OCI-LY3 (cell line): ENCODE measurements around the gene TBX6.

Experiments
- H2AFZ ChIP-seq: fragments of 200-600, 300-600 bp; shearing (Covaris generic); 2 replicates; pipeline ENCODE4 v1.6.0; 2014; ENCODE audit warnings: antibody characterized with exemption, low read depth, low read length
- H3K27ac ChIP-seq: fragments of 200-600, 300-600 bp; sonication (generic); 2 replicates; pipeline ENCODE4 v1.5.1; 2014; ENCODE audit warnings: mild to moderate bottlenecking, low read length, moderate library complexity, mixed read lengths
- H3K27me3 ChIP-seq: fragments of 200-600, 300-600 bp; sonication (generic); 2 replicates; pipeline ENCODE4 v1.6.1; 2014; ENCODE audit warnings: low read depth, low read length, mixed read lengths
- H3K36me3 ChIP-seq: fragments of 200-600, 300-600 bp; sonication (generic); replicated peaks from 2 replicates; pipeline ENCODE3; 2014; ENCODE audit warnings: low read depth, low read length, mixed read lengths
- H3K4me1 ChIP-seq: fragments of 300-600, 200-600 bp; sonication (generic); 2 replicates; pipeline ENCODE4 v1.6.1; 2014; ENCODE audit warnings: low read length, mixed read lengths
- H3K4me2 ChIP-seq: fragments of 200-600, 300-600 bp; sonication (generic); 2 replicates; pipeline ENCODE4 v1.6.1; 2014; ENCODE audit warnings: low read length, mixed read lengths
- H3K4me3 ChIP-seq: fragments of 300-600, 200-600 bp; sonication (generic); 2 replicates; pipeline ENCODE4 v1.5.1; 2014; ENCODE audit warnings: antibody characterized with exemption, mild to moderate bottlenecking, low read length, moderate library complexity
- H3K79me2 ChIP-seq: fragments of 300-600, 200-600 bp; shearing (Covaris generic); 2 replicates; pipeline ENCODE4 v1.6.1; 2014; ENCODE audit warnings: mild to moderate bottlenecking, low read length, mixed read lengths
- H3K9ac ChIP-seq: fragments of 300-600, 200-600 bp; shearing (Covaris generic); 2 replicates; pipeline ENCODE4 v1.6.0; 2014; ENCODE audit warnings: mild to moderate bottlenecking, low read length, moderate library complexity
- H3K9me3 ChIP-seq: fragments of 200-600, 300-600 bp; shearing (Covaris generic); 2 replicates; pipeline ENCODE4 v1.6.1; 2014; ENCODE audit warnings: low read length, mixed read lengths; ENCODE audit not compliant: insufficient read depth
- H4K20me1 ChIP-seq: fragments of 200-600, 300-600 bp; sonication (generic); 2 replicates; pipeline ENCODE4 v1.6.1; 2016; ENCODE audit warnings: low read length, mixed read lengths; ENCODE audit not compliant: insufficient read depth
- EZH2phosphoT487 ChIP-seq: fragments of 200-600 bp; shearing (Covaris generic); IDR thresholded peaks from 2 replicates; pipeline ENCODE4 v1.6.1; 2018; ENCODE audit warnings: antibody characterized with exemption, mixed run types, low read depth
- TF ChIP-seq, protein P1 (sequence below): fragments of 200-600, 300-600 bp; sonication (generic); IDR thresholded peaks from 2 replicates; pipeline ENCODE4 v1.5.1; 2014; ENCODE audit warnings: antibody characterized with exemption, low read length, low read depth

The TBX6 gene

DNA sequence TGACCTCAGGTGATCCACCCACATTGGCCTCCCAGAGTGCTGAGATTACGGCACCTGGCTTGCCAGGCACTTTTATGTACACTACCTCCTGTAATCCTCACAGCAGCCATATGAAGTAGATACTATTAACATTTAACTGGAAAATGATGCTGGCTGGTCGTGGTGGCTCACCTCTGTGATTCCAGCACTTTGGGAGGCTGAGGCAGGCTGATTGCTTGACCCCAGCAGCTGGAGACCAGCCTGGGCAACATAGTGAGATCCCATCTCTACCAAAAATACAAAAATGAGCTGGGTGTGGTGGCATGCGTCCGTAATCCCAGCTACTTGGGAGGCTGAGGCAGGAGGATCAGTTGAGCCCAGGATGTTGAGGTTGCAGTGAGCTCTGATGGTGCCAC lies 33.3 kb upstream of the TBX6 start:
- Histone ChIP-seq H3K9me3 (no peaks in the 10 kb centered on the region), H3K79me2 (no peaks in the 10 kb centered on the region), H3K4me1 (peaks cover 13% of the 10 kb centered on the region), H3K36me3 (no peaks in the 10 kb centered on the region), H3K27ac (no peak overlapping the region), H3K4me3 (no peak overlapping the region), H3K9ac (no peak overlapping the region), H3K4me2 (no peak overlapping the region), H3K27me3 (no peaks in the 10 kb centered on the region), H2AFZ (no peak overlapping the region), H4K20me1 (no peaks in the 10 kb centered on the region)
- TF ChIP-seq, protein P1, sequence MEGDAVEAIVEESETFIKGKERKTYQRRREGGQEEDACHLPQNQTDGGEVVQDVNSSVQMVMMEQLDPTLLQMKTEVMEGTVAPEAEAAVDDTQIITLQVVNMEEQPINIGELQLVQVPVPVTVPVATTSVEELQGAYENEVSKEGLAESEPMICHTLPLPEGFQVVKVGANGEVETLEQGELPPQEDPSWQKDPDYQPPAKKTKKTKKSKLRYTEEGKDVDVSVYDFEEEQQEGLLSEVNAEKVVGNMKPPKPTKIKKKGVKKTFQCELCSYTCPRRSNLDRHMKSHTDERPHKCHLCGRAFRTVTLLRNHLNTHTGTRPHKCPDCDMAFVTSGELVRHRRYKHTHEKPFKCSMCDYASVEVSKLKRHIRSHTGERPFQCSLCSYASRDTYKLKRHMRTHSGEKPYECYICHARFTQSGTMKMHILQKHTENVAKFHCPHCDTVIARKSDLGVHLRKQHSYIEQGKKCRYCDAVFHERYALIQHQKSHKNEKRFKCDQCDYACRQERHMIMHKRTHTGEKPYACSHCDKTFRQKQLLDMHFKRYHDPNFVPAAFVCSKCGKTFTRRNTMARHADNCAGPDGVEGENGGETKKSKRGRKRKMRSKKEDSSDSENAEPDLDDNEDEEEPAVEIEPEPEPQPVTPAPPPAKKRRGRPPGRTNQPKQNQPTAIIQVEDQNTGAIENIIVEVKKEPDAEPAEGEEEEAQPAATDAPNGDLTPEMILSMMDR: no peak
- no peak for TF ChIP-seq EZH2phosphoT487

DNA sequence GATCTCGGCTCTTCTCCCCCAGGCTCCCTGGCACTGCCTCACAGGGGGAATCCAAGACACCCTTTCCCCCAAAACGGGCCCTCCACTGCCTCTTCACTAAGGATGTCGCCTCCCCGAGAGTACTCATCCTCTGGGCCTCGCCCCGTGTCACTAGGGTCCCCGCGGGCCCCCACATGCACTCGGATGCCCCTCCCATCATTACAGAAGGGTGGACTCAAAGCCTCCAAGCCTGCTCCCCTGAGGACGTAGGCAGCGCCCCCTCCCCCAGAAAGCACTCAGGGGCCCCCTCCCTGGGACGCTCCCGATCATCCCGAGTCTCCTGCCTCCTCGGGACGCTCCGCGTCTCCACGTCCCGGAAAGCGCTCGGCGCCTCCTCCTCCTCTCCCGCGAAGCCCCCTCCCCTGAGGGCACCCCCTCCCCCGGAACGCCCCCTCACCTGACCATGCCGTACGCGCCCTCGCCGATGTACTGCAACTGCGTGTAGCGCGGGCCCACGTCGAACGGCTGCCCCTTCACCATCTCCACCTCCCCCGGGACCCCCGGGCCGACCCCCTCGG lies 31.0 kb upstream of the TBX6 start:
- no peaks in the 10 kb centered on the region for H3K27me3 ChIP-seq
- peak overlapping the region; percentile 86 for H3K9ac ChIP-seq
- H2AFZ ChIP-seq: peak overlapping the region; percentile 85
- H3K4me3 ChIP-seq: peak overlapping the region; percentile 95
- H4K20me1 ChIP-seq: no peaks in the 10 kb centered on the region
- peak overlapping the region; percentile 99 for H3K4me2 ChIP-seq
- no peaks in the 10 kb centered on the region for H3K36me3 ChIP-seq
- peaks cover 13% of the 10 kb centered on the region for H3K4me1 ChIP-seq
- no peaks in the 10 kb centered on the region for H3K79me2 ChIP-seq
- TF ChIP-seq EZH2phosphoT487: no peak
- H3K27ac ChIP-seq: no peak overlapping the region
- no peaks in the 10 kb centered on the region for H3K9me3 ChIP-seq

DNA sequence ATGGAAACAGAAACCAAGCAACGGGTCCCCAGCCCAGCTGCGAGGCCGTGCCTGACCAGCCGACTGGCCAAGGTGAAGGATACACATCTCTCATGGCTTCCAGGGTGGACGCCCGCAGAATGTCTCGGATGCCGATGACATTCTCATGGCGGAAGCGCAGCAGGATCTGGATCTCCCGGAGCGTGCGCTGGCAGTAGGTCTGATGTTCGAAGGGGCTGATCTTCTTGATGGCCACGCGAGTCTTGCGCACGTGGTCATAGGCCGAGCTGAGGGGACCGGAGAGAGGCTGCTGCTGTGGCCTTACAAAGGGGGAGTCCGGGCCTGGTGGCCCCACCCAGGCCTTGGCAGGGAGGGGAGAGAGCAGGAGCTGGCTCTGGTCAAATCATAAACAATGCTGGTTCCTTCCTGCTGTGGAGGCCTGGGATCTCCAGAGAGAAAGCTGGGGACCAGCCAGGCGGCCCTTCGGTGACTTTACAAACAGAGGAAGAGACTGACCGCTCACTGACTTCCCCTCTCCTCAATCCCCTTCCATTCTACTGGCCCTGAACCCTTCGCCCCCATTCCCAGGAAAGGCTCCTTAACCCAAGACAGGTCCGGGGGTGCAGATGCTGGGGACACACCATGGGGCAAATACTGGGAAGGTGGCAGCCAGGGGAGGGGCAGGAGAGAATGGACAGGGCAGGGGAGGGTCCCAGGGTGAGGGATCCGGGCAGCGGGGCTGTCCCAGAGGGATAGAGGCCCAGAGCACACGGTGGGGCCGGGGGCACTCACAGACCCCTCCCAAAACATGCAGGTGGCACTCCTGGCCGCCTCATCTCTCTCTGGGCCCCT lies 30.2 kb upstream of the TBX6 start:
- H3K27me3 ChIP-seq: no peaks in the 10 kb centered on the region
- no peak overlapping the region for H2AFZ ChIP-seq
- H4K20me1 ChIP-seq: no peaks in the 10 kb centered on the region
- peaks cover 13% of the 10 kb centered on the region for H3K4me1 ChIP-seq
- H3K9me3 ChIP-seq: no peaks in the 10 kb centered on the region
- H3K27ac ChIP-seq: no peak overlapping the region
- H3K4me2 ChIP-seq: peak overlapping the region; percentile 99
- peak overlapping the region; percentile 86 for H3K9ac ChIP-seq
- no peaks in the 10 kb centered on the region for H3K36me3 ChIP-seq
- no peak for TF ChIP-seq EZH2phosphoT487
- TF ChIP-seq, protein P1: no peak
- peak overlapping the region; percentile 95 for H3K4me3 ChIP-seq
- no peaks in the 10 kb centered on the region for H3K79me2 ChIP-seq

DNA sequence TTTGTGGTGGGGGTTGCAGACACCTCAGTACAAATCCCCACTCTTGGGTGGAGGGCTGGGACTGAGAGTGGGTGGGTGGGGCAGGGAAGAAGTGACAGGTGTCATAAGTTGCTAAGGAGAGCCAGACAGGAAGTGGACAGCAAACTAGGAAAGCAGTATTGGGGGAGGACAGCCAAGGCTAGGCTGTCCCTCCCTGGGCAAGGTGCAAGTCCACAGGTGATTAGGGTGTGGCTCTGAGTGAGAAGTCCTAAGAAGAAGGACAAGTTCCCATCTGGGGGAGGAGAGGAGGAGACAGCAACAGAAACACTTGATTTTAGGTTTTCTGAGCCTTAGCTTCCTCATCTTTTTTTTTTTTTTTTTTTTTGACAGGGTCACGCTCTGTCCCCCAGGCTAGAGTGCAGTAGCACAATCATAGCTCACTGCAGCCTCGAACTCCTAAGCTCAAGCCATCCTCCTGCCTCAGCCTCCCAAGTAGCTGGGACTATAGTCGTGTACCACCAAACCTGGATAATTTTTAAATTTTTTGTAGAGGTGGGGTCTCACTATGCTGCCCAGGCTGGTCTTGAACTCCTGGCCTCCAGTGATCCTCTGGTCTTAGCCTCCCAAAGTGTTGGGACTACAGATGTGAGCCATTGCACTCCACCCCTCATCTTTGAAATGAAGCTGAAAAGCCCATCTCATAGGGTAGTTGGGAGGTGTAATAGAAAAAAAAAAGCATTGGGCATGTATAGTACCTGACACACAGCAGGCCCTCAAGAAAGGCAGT lies 28.8 kb upstream of the TBX6 start:
- Histone ChIP-seq H3K27ac (no peak overlapping the region), H3K4me2 (no peak overlapping the region), H3K79me2 (no peaks in the 10 kb centered on the region), H4K20me1 (no peaks in the 10 kb centered on the region), H3K27me3 (no peaks in the 10 kb centered on the region), H3K9me3 (no peaks in the 10 kb centered on the region), H3K4me3 (no peak overlapping the region), H3K36me3 (no peaks in the 10 kb centered on the region), H2AFZ (no peak overlapping the region), H3K9ac (no peak overlapping the region), H3K4me1 (peaks cover 13% of the 10 kb centered on the region)
- TF ChIP-seq, protein P1: no peak
- TF ChIP-seq EZH2phosphoT487: no peak
